Measurements from ENCODE around the gene DNM2.

Gene DNM2

DNA sequence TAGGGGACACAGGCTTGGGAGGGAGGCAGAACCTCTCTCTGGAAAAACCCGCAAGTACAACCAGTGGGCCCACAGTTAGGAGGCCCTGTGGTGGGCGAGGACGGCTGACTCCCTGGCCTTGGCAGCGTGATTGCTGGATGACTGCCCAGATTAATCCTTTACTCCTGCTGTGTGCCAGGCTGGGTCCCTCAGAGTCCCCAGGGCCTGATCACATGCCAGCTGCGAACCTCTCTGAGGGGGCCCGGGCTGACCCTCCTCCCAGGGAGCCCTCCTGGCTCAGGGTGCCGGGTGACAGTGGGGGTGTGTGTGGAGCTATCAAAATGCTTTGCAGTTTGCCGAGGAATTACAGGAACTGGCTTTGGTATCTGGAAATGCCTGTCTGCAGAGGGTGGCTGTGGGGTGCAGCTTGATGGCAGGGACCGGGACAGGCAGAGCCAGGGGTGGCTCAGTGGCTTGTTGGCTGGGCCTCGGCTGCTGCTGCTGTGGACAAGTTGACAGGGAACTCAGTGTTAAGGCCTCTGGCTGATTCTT lies 48.9 kb downstream of the DNM2 start:
- H3K9me3 Mint-ChIP-seq: no peaks in the 10 kb centered on the region
- peak overlapping the region in 1 of 2 donors; percentile 7 for H3K27ac Mint-ChIP-seq
- no peaks in the 10 kb centered on the region for H3K27me3 Mint-ChIP-seq
- H3K4me3 Mint-ChIP-seq: no peak overlapping the region
- ATAC-seq (no peak), DNase-seq (no peak)
- peaks cover 58% of the 10 kb centered on the region for H3K4me1 Mint-ChIP-seq

DNA sequence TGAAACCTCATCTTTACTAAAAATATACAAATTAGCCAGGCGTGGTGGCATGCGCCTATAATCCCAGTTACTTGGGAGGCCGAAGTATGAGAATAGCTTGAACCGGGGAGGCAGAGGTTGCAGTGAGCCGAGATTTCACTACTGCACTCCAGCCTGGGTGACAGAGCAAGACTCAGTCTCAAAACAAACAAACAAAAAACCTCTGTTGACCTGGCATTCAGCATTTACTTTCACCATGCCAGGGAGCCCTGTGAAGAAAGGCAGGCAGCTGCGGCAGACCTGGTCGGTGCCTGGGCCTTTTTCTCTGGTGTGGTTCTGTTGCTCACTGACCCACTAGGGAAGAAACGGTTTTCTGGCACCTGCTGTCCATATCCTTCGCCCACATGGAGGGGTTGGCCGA lies 49.8 kb downstream of the DNM2 start:
- no peak overlapping the region for H3K4me3 Mint-ChIP-seq
- no peak for DNase-seq
- no peaks in the 10 kb centered on the region for H3K9me3 Mint-ChIP-seq
- no peak for ATAC-seq
- H3K4me1 Mint-ChIP-seq: peaks cover 48% of the 10 kb centered on the region
- no peaks in the 10 kb centered on the region for H3K27me3 Mint-ChIP-seq
- no peak overlapping the region for H3K27ac Mint-ChIP-seq

DNA sequence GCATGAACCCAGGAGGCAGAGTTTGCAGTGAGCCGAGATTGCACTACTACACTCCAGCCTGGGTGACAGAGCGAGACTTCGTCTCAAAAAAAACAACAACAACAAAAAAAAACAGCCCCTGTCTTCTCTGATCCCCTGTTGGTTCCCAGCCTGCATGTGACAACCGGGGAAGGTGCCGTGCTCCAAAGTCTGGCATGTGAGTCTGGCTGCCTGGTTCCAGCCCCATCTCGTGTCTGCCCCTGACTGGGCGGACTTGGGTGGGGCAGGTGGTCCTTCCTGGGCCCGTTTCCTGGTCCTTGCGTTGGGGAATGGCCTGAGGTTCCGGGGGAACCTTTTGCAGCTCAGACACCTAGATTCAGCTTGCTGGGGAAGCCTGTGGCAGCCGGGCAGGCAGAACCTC lies 50.5 kb downstream of the DNM2 start:
- Mint-ChIP-seq H3K4me1 (peaks cover 42% of the 10 kb centered on the region), H3K4me3 (no peak overlapping the region), H3K27ac (peak overlapping the region in 1 of 2 donors; percentile 46), H3K27me3 (no peaks in the 10 kb centered on the region), H3K9me3 (no peaks in the 10 kb centered on the region)
- ATAC-seq: no peak
- DNase-seq: no peak

DNA sequence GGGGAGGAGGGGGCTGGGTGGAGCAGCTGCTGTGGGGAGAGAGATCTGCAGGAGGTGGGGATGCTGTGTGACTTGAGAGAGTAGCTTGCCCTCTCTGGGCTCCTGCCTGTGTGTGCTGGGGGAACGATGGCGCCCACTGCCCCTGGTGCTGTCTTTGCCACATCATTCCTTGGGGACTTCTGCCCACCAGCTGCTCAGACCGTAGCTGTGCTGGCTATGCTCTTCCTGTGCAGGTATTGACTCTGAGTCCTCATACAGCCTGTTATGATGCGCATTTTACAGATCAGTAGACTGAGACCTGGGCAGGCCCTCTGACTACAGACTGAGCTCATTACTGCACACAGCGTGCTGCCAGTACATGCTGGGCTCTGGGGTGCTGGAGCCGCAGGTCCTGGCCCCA lies 51.1 kb downstream of the DNM2 start:
- Mint-ChIP-seq H3K4me1 (peaks cover 36% of the 10 kb centered on the region), H3K27ac (peak overlapping the region in 1 of 2 donors; percentile 91)

DNA sequence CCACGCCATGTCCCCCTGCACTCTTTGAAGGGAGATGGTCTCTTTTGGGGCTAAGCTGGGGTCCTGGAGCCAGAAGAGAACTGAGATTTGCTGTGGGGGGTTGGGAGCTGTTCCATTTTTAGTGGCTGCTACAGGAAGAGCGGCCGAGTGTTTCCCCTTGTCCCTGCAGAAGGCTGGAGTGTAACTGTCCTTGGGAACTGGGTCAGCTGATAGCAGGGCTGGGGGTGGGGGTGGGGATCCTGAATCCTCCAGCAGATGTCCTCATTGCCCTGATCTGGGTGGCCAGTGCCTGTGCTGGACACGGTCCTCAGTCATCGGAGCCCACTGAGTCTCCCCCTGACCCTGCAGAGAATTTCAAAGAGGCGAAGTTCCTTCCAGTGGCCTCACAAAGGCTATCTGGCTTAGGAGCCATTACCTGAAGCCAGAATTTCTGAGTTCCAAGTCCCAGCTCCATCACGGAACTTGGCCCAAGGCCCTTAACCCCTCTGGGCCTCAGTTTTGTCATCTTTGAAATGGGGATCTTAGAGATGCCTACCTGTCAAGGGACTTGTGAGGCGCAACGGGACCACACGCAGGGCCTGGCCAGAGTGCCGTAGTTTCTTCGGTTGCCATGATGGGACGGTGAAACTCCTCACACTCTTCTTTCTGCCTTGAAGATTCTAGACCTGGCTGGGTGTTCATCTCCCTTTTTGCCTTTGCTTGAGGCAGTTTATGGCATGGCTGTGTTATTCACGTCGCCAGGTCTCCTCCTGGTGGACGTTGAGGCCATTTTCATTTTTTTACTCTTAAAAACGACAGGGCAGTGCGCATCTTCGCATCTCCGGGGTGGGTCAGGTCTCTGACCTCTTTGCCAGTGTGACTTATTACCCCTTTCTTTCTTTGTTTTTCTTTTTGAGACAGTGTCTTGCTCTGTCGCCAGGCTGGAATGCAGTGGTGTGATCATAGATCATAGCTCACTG lies 51.9 kb downstream of the DNM2 start:
- Mint-ChIP-seq H3K4me3 (no peak overlapping the region), H3K4me1 (peaks cover 27% of the 10 kb centered on the region), H3K27ac (peak overlapping the region; percentile 14 to 40), H3K9me3 (no peaks in the 10 kb centered on the region), H3K27me3 (no peaks in the 10 kb centered on the region)
- DNase-seq (no peak), ATAC-seq (no peak)

More for the DNA sequence above, 51.1 kb downstream of the DNM2 start:
- Mint-ChIP-seq H3K27me3 (no peaks in the 10 kb centered on the region), H3K9me3 (no peaks in the 10 kb centered on the region), H3K4me3 (no peak overlapping the region)
- DNase-seq (no peak), ATAC-seq (no peak)

DNA sequence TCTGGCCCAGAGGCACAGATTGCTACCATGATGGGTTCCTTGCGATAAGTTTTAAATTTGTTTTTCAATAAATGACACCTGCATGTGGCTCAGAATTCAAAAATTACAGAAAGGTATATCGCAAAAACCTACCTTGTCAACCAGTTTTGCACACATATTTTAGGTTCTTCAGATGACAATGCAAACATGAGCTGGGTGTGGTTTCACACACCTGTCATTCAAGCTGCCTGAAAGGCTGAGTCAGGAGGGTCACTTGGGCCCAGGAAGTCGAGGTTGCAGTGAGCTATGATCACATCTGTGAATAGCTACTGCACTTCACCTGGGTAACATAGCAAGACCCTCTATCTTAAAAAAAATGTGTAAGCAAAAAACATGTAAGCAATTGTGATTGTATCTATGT lies 56.1 kb downstream of the DNM2 start:
- H3K9me3 Mint-ChIP-seq: no peaks in the 10 kb centered on the region
- peaks cover 13% of the 10 kb centered on the region for H3K4me1 Mint-ChIP-seq
- ATAC-seq (no peak), DNase-seq (no peak)
- H3K27ac Mint-ChIP-seq: no peak overlapping the region
- H3K4me3 Mint-ChIP-seq: no peak overlapping the region
- H3K27me3 Mint-ChIP-seq: no peaks in the 10 kb centered on the region

DNA sequence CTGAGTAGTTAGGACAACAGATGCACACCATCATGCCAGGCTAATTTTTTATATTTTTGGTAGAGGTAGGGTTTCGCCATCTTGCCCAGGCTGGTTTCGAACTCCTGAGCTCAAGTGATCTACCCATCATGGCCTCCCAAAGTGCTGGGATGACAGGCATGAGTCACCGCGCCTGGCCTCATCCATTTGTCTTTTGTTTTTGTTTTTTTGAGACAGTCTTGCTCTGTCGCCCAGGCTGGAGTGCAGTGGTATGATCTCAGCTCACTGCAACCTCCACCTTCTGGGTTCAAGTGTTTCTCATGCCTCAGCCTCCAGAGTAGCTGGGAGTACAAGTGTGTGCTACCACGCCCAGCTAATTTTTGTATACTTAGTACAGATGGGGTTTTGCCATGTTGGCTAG lies 57.0 kb downstream of the DNM2 start:
- DNase-seq: no peak
- Mint-ChIP-seq H3K4me3 (no peak overlapping the region), H3K9me3 (no peaks in the 10 kb centered on the region), H3K27me3 (no peaks in the 10 kb centered on the region), H3K4me1 (peaks cover 10% of the 10 kb centered on the region), H3K27ac (peak overlapping the region in 1 of 2 donors; percentile 9)
- no peak for ATAC-seq

DNA sequence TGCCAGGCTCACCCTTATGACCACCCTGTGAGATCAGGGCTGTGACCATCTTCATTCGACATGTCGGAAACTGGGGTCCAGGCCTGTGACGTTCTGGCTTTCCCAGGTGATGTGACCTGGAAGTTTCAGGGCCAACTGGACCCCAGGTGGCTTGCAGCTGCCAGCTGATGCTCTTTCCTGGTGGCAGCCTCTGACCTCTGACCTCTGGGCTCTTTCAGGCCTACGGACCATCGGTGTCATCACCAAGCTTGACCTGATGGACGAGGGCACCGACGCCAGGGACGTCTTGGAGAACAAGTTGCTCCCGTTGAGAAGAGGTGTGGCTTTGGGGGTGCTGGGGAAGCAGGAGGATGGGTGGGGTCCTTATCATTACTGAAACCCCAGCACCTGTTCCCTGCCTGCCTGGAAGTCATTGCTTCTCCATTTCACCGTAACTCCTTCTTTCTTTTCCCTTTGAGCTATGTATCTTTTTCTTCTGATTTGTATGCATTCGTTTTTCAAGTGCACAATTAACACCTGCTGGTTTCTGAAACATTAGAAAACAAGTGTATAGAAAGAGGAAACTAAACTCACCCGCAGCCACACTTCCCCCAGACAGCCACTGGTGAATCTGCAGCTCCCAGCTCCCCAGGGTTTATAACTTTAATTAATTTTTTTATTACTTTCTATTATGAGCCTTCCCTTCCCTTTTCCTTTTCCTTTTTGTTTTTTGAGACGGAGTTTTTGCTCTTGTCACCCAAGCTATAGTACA lies 59.2 kb downstream of the DNM2 start:
- Mint-ChIP-seq H3K4me1 (peaks cover 10% of the 10 kb centered on the region), H3K27me3 (no peaks in the 10 kb centered on the region), H3K9me3 (no peaks in the 10 kb centered on the region), H3K4me3 (no peak overlapping the region), H3K27ac (peak overlapping the region in 1 of 2 donors; percentile 79)
- ATAC-seq (no peak), DNase-seq (no peak)

DNA sequence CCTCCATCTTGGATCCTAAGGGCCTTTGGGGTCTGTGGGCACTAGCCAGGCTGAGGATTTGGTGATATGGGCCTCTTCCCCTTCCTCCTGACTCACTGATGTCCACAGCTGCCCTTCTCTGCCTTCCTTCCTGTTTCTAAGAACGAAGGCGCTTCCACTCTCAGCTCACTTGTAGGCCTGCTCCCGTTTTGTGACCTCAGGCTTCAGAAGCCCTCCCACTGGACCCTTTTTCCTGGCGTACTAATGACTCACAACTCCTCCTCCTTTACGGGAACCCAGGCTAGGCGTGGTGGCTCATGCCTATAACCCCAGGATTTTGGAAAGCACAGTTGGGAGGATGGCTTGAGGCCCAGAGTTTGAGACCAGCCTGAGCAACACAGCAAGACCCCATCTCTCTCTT lies 62.5 kb downstream of the DNM2 start:
- no peak for ATAC-seq
- Mint-ChIP-seq H3K27ac (peak overlapping the region; percentile 26 to 54), H3K9me3 (no peaks in the 10 kb centered on the region), H3K4me3 (no peak overlapping the region), H3K27me3 (no peaks in the 10 kb centered on the region), H3K4me1 (peaks cover 10% of the 10 kb centered on the region)
- DNase-seq: no peak

DNA sequence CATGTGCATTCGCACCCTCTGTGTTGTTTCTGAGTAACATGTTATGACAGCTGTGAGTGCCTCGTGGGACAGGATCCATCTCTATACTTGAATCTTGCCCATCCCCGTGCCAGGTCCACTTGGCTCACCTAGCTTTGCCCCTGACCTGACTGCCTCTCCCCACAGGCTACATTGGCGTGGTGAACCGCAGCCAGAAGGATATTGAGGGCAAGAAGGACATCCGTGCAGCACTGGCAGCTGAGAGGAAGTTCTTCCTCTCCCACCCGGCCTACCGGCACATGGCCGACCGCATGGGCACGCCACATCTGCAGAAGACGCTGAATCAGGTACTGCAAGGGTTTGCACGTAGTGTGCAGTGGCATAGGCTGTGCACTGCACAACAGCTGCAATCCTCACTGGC lies 64.9 kb downstream of the DNM2 start:
- Mint-ChIP-seq H3K9me3 (no peaks in the 10 kb centered on the region), H3K27ac (no peak overlapping the region), H3K4me3 (no peak overlapping the region), H3K27me3 (no peaks in the 10 kb centered on the region), H3K4me1 (peaks cover 10% of the 10 kb centered on the region)
- no peak for ATAC-seq
- no peak for DNase-seq

DNA sequence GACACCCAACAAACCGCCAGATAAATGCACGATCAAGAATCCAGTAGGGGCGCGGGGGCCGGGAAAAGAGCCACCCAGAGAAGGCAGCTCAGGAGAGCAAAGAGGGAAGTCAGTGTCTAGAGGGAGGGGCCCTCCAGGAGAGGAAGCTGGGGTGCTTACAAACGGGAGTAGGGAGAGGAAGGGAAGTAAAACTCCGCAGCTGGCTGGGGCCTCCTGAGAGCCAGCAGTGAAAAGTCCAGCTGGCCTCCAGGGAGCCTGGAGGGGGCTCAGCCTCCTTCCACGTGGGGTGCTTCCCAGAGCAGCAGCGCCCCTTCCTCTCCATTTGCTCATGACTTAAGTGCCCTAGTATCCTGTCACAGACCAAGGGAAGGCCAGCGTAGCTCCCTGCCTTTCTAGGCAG lies 66.4 kb downstream of the DNM2 start:
- H3K9me3 Mint-ChIP-seq: no peaks in the 10 kb centered on the region
- H3K27ac Mint-ChIP-seq: peak overlapping the region in 1 of 2 donors; percentile 92
- DNase-seq: no peak
- peaks cover 10% of the 10 kb centered on the region for H3K4me1 Mint-ChIP-seq
- no peaks in the 10 kb centered on the region for H3K27me3 Mint-ChIP-seq
- H3K4me3 Mint-ChIP-seq: no peak overlapping the region
- no peak for ATAC-seq

DNA sequence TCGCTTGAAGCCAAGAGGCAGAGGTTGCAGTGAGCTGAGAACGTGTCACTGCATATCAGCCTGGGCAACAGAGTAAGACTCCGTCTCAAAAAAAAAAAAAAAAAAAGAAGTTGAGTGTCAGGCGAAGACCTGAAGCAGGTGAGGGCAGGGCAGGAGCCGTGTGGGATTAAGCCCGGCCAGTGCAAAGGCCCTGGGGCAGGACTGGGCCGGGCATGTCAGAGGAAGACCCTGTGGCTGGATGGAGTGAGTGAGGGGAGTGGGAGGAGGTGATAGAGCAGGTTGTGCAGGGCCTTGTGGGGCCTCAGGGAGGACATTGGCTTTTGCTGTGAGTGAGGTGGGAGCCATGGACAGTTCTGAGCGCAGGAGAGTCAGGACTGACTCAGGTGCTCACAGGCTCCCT lies 70.3 kb downstream of the DNM2 start:
- no peak overlapping the region for H3K4me3 Mint-ChIP-seq
- H3K9me3 Mint-ChIP-seq: no peaks in the 10 kb centered on the region
- H3K27me3 Mint-ChIP-seq: no peaks in the 10 kb centered on the region
- ATAC-seq: no peak
- no peak for DNase-seq
- no peaks in the 10 kb centered on the region for H3K4me1 Mint-ChIP-seq
- H3K27ac Mint-ChIP-seq: peak overlapping the region; percentile 14 to 55

DNA sequence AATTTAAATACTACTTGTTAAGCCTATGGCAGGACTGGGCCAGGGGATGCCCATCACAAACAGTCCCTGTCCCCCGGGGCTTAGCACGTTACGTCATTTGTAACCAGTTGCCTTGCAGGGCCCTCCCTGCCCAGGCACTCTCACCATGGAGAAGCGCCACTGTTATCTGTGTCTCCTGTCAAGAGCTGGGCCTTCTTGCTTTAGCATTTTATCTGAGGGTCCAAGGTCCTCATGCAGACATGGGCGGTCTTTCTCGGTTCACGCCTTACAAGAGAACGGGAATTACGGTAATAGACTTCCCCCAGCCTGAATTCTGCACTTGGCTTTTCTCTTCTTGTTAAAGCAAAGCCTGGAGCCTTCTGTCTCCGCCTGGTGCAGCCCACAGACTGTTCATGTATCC lies 72.0 kb downstream of the DNM2 start:
- no peak overlapping the region for H3K27ac Mint-ChIP-seq
- H3K4me3 Mint-ChIP-seq: no peak overlapping the region
- H3K9me3 Mint-ChIP-seq: no peaks in the 10 kb centered on the region
- no peak for ATAC-seq
- no peaks in the 10 kb centered on the region for H3K27me3 Mint-ChIP-seq
- H3K4me1 Mint-ChIP-seq: peaks cover 8% of the 10 kb centered on the region
- no peak for DNase-seq

DNA sequence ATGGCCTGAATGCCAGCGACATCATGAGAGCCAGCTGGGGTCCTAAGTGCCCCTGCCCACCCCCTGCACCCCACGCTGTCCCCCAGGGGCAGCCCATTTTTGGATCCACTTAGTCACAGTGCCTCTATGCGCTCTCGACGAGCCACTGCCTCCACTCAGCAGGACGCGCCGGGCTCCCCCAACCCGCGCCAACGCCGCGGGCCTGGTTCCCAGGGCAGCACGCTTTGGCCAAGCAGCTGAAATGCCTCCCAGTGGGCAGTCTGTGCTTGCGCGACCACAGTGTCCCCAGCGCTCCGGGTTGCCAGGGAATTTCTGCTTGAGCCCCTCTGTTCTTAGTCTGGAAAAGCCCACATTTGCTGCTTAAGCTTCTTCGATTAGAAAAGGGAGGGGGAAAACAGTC lies 78.8 kb downstream of the DNM2 start:
- Mint-ChIP-seq H3K27ac (peak overlapping the region; percentile 95), H3K4me1 (peaks cover 61% of the 10 kb centered on the region), H3K9me3 (no peaks in the 10 kb centered on the region), H3K27me3 (no peaks in the 10 kb centered on the region), H3K4me3 (peak overlapping the region; percentile 78 to 87)
- ATAC-seq (no peak), DNase-seq (no peak)

DNA sequence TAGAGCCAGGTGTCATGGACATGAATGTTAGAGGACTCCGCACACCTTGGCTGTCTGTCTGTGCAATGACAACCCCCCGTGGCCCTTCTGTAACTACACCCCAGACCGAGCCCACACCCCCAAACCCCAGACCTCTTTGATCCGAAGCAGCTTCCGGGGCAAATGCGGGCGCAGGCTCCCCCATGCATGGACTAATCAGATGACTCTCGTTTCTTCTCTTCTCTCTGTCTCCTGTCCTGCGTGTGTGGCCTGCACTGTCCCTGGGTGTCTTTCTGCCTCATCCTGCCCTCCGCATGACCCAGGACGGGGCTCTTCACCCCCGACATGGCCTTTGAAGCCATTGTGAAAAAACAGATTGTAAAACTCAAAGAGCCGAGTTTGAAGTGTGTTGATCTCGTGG lies 79.2 kb downstream of the DNM2 start:
- no peaks in the 10 kb centered on the region for H3K9me3 Mint-ChIP-seq
- DNase-seq (no peak), ATAC-seq (peak; percentile 49)
- peak overlapping the region; percentile 95 for H3K27ac Mint-ChIP-seq
- no peaks in the 10 kb centered on the region for H3K27me3 Mint-ChIP-seq
- H3K4me3 Mint-ChIP-seq: peak overlapping the region; percentile 78 to 87
- peaks cover 61% of the 10 kb centered on the region for H3K4me1 Mint-ChIP-seq
